HepG2 (cell line): ENCODE measurements around the gene NVL. TPM values are rescaled to one million over a fixed set of nuclear protein-coding genes. Genes with fewer than 3 reads are reported as not detected.
A peak's percentile ranks its signal among the peaks of the same experiment; 100 is the strongest.

ENCODE experiments used
- ESRRA ChIP-seq: sonication (generic); formaldehyde crosslinking; IDR thresholded peaks from 2 replicates; pipeline ENCODE4 v1.5.1; 2020; ENCODE audit warnings: mild to moderate bottlenecking, low read depth, missing genetic modification reagents
- HMG20B ChIP-seq: conservative IDR thresholded peaks from 2 replicates; pipeline ENCODE4 v1.6.1; 2016; ENCODE audit warnings: missing genetic modification reagents, missing compliant biosample characterization
- NCOA2 ChIP-seq: sonication (generic); formaldehyde crosslinking; IDR thresholded peaks from 2 replicates; pipeline ENCODE4 v1.8.0; 2022; ENCODE audit warnings: inconsistent platforms
- NFATC3 ChIP-seq: sonication (generic); formaldehyde crosslinking; IDR thresholded peaks from 2 replicates; pipeline ENCODE4 v1.5.1; 2020; ENCODE audit warnings: mild to moderate bottlenecking, missing genetic modification reagents
- PHF20 ChIP-seq: sonication (generic); formaldehyde crosslinking; IDR thresholded peaks from 2 replicates; pipeline ENCODE4 v1.5.0; 2020; ENCODE audit warnings: mild to moderate bottlenecking, missing genetic modification reagents
- SCMH1 ChIP-seq: sonication (generic); formaldehyde crosslinking; IDR thresholded peaks from 2 replicates; pipeline ENCODE4 v1.9.0; 2021; ENCODE audit warnings: missing genetic modification reagents, mild to moderate bottlenecking, borderline replicate concordance
- ZFP82 ChIP-seq: sonication (generic); formaldehyde crosslinking; IDR thresholded peaks from 2 replicates; pipeline ENCODE4 v1.5.1; 2020; ENCODE audit warnings: mild to moderate bottlenecking, missing genetic modification reagents, borderline replicate concordance
- ZNF101 ChIP-seq: sonication (generic); formaldehyde crosslinking; IDR thresholded peaks from 2 replicates; pipeline ENCODE4 v1.4.0; 2020; ENCODE audit warnings: mild to moderate bottlenecking, low read depth, missing genetic modification reagents, borderline replicate concordance
- ZNF335 ChIP-seq: sonication (generic); formaldehyde crosslinking; IDR thresholded peaks from 2 replicates; pipeline ENCODE4 v1.4.0; 2020; ENCODE audit warnings: missing genetic modification reagents
- ZNF33A ChIP-seq: sonication (generic); formaldehyde crosslinking; IDR thresholded peaks from 2 replicates; pipeline ENCODE4 v1.5.1; 2020; ENCODE audit warnings: missing genetic modification reagents, mild to moderate bottlenecking, moderate library complexity, borderline replicate concordance
- ZNF749 ChIP-seq: sonication (generic); formaldehyde crosslinking; IDR thresholded peaks from 2 replicates; pipeline ENCODE4 v1.8.0; 2022; ENCODE audit warnings: mild to moderate bottlenecking, missing genetic modification reagents, moderate library complexity, borderline replicate concordance
- polyA plus RNA-seq, 8 experiments: library from polyadenylated mRNA; depleted of rRNA in 3 of 8; stranded (reverse) in 7 of 8; unstranded in 1 of 8; fragments of >200 nt; fragmentation: Illumina TruSeq in 4 of 8; extraction: Trizol in 4 of 8; gene quantifications; 2 replicates each; pipeline versions ENCODE4 v1.2.1 to v1.2.3, GENCODE V29; 2011 to 2016; ENCODE audit warnings: low read depth in 4 of 8, missing spikeins in 1 of 8, mixed read lengths in 1 of 8; ENCODE audit not compliant: insufficient read depth in 1 of 8
- total RNA-seq, 5 experiments: library from RNA; depleted of rRNA; stranded (reverse); fragments of >200 nt; fragmentation: Illumina TruSeq; extraction: Trizol; gene quantifications; 2 replicates each; pipeline ENCODE4 v1.2.3, GENCODE V29; 2016; ENCODE audit warnings: low read depth in 1 of 5
- TF ChIP-seq, protein P1 (sequence below): sonication (generic); formaldehyde crosslinking; IDR thresholded peaks from 2 replicates; pipeline ENCODE4 v1.8.0; 2022; ENCODE audit warnings: missing genetic modification reagents, mild to moderate bottlenecking, borderline replicate concordance
- TF ChIP-seq, protein P2 (sequence below): sonication (generic); formaldehyde crosslinking; IDR thresholded peaks from 2 replicates; pipeline ENCODE4 v1.5.1; 2020; ENCODE audit warnings: missing genetic modification reagents, mild to moderate bottlenecking, borderline replicate concordance
- TF ChIP-seq, protein P3 (sequence below): sonication (generic); formaldehyde crosslinking; IDR thresholded peaks from 2 replicates; pipeline ENCODE4 v1.5.1; 2020; ENCODE audit warnings: mild to moderate bottlenecking, moderate library complexity, missing genetic modification reagents
- TF ChIP-seq, protein P4 (sequence below): IDR thresholded peaks from 2 replicates; pipeline ENCODE4 v1.6.1; 2016; ENCODE audit warnings: low read depth, borderline replicate concordance
- TF ChIP-seq, protein P5 (sequence below): sonication (generic); formaldehyde crosslinking; IDR thresholded peaks from 2 replicates; pipeline ENCODE4 v1.9.0; 2021; ENCODE audit warnings: missing genetic modification reagents, borderline replicate concordance
- TF ChIP-seq, protein P6 (sequence below): sonication (generic); formaldehyde crosslinking; IDR thresholded peaks from 2 replicates; pipeline ENCODE4 v1.4.0; 2020; ENCODE audit warnings: missing genetic modification reagents

Gene NVL
- total and polyA plus RNA-seq, 2 of the 13 experiments (the other 11 are each of a cell fraction or from before 2014, with no cell fraction given): 8.3 to 21.0 TPM

DNA sequence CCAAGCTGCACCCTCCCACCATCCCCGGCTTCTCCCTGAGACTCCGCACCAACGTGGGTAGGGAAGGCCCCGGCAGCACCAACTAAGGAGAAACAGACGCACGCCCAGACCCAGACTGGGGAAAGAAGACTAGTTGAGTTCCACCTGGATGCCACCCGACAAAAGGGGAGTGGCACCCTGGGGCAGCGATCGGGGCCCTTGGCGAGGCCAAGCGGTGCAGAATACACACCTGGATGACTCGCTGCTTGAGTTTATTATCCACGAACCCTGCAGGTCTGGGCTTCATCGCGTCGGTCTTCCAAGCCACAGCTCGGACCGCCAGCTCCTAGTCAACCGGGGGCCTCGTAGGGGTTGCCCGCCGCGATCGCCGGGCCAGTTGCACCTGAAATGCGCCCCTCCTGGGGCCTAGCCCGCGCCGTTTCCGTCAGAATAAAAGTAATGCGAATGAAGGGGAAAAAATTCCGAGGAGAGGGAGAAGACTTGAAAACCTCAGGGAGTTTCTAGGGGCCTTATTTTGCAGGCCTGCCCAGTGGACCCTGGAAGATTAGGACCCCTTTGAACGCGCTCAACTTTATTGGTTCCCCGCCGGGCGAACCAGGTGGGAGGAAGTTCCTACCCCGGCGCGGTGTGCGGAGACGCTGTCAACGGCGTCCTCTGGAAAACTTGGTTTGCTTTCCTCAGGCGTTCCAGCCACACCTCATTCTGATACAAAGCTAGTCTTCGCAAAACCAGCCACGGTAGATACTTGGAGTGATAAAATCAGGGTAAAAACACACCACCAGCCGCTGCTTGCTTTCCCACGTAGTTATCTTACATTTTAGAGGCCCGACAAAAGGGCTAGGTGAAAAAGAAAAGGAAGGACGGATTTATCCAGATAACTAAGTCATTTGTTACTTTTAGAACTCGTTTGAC, at the start of gene NVL (continued):
- TF ChIP-seq, protein P1, sequence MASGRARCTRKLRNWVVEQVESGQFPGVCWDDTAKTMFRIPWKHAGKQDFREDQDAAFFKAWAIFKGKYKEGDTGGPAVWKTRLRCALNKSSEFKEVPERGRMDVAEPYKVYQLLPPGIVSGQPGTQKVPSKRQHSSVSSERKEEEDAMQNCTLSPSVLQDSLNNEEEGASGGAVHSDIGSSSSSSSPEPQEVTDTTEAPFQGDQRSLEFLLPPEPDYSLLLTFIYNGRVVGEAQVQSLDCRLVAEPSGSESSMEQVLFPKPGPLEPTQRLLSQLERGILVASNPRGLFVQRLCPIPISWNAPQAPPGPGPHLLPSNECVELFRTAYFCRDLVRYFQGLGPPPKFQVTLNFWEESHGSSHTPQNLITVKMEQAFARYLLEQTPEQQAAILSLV (CRISPR knock-in tag): no peak
- no peak for TF ChIP-seq NFATC3 (CRISPR knock-in tag)
- TF ChIP-seq NCOA2 (CRISPR knock-in tag): no peak; the same call in 1 of the 2 replicates
- TF ChIP-seq, protein P2, sequence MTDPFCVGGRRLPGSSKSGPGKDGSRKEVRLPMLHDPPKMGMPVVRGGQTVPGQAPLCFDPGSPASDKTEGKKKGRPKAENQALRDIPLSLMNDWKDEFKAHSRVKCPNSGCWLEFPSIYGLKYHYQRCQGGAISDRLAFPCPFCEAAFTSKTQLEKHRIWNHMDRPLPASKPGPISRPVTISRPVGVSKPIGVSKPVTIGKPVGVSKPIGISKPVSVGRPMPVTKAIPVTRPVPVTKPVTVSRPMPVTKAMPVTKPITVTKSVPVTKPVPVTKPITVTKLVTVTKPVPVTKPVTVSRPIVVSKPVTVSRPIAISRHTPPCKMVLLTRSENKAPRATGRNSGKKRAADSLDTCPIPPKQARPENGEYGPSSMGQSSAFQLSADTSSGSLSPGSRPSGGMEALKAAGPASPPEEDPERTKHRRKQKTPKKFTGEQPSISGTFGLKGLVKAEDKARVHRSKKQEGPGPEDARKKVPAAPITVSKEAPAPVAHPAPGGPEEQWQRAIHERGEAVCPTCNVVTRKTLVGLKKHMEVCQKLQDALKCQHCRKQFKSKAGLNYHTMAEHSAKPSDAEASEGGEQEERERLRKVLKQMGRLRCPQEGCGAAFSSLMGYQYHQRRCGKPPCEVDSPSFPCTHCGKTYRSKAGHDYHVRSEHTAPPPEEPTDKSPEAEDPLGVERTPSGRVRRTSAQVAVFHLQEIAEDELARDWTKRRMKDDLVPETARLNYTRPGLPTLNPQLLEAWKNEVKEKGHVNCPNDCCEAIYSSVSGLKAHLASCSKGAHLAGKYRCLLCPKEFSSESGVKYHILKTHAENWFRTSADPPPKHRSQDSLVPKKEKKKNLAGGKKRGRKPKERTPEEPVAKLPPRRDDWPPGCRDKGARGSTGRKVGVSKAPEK (CRISPR knock-in tag): no peak
- 0 out of 2 replicates have a peak, but pooled peaks have one; percentile 40 for TF ChIP-seq ZNF749 (CRISPR knock-in tag)
- TF ChIP-seq ZNF335 (CRISPR knock-in tag): peak; percentile 100
- TF ChIP-seq ESRRA (CRISPR knock-in tag): no peak
- TF ChIP-seq, protein P3, sequence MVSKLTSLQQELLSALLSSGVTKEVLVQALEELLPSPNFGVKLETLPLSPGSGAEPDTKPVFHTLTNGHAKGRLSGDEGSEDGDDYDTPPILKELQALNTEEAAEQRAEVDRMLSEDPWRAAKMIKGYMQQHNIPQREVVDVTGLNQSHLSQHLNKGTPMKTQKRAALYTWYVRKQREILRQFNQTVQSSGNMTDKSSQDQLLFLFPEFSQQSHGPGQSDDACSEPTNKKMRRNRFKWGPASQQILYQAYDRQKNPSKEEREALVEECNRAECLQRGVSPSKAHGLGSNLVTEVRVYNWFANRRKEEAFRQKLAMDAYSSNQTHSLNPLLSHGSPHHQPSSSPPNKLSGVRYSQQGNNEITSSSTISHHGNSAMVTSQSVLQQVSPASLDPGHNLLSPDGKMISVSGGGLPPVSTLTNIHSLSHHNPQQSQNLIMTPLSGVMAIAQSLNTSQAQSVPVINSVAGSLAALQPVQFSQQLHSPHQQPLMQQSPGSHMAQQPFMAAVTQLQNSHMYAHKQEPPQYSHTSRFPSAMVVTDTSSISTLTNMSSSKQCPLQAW (CRISPR knock-in tag): no peak; the same call in 1 of the 2 replicates
- TF ChIP-seq, protein P4, sequence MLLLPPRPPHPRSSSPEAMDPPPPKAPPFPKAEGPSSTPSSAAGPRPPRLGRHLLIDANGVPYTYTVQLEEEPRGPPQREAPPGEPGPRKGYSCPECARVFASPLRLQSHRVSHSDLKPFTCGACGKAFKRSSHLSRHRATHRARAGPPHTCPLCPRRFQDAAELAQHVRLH (CRISPR knock-in tag): peak; percentile 19; the same call in 1 of the 2 replicates
- TF ChIP-seq ZNF33A: no peak
- no peak for TF ChIP-seq SCMH1 (CRISPR knock-in tag)
- peak; percentile 89 for TF ChIP-seq PHF20
- TF ChIP-seq, protein P5, sequence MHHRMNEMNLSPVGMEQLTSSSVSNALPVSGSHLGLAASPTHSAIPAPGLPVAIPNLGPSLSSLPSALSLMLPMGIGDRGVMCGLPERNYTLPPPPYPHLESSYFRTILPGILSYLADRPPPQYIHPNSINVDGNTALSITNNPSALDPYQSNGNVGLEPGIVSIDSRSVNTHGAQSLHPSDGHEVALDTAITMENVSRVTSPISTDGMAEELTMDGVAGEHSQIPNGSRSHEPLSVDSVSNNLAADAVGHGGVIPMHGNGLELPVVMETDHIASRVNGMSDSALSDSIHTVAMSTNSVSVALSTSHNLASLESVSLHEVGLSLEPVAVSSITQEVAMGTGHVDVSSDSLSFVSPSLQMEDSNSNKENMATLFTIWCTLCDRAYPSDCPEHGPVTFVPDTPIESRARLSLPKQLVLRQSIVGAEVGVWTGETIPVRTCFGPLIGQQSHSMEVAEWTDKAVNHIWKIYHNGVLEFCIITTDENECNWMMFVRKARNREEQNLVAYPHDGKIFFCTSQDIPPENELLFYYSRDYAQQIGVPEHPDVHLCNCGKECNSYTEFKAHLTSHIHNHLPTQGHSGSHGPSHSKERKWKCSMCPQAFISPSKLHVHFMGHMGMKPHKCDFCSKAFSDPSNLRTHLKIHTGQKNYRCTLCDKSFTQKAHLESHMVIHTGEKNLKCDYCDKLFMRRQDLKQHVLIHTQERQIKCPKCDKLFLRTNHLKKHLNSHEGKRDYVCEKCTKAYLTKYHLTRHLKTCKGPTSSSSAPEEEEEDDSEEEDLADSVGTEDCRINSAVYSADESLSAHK: no peak
- no peak for TF ChIP-seq HMG20B (CRISPR knock-in tag)
- TF ChIP-seq ZNF101 (CRISPR knock-in tag): no peak
- 0 out of 2 replicates have a peak, but pooled peaks have one; percentile 65 for TF ChIP-seq ZFP82
- TF ChIP-seq, protein P6, sequence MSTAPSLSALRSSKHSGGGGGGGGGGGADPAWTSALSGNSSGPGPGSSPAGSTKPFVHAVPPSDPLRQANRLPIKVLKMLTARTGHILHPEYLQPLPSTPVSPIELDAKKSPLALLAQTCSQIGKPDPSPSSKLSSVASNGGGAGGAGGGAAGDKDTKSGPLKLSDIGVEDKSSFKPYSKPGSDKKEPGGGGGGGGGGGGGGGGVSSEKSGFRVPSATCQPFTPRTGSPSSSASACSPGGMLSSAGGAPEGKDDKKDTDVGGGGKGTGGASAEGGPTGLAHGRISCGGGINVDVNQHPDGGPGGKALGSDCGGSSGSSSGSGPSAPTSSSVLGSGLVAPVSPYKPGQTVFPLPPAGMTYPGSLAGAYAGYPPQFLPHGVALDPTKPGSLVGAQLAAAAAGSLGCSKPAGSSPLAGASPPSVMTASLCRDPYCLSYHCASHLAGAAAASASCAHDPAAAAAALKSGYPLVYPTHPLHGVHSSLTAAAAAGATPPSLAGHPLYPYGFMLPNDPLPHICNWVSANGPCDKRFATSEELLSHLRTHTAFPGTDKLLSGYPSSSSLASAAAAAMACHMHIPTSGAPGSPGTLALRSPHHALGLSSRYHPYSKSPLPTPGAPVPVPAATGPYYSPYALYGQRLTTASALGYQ (CRISPR knock-in tag): no peak
